Measurements from ENCODE around the gene HOXA7. TPM values are rescaled to one million over a fixed set of nuclear protein-coding genes. Genes with fewer than 3 reads are reported as not detected.

HOXA7 gene
- total and polyA plus RNA-seq, 2 of the 8 experiments (the other 6 are each of a cell fraction or from before 2014, with no cell fraction given): 0.03 TPM; not detected in 1

GRCh38 chr7:27152816-27153442, 3.5 kb downstream of the HOXA7 start:
- POLR2A ChIA-PET (ENCODE audit: partially characterized antibody): interaction anchor here (1.9 kb wide), 1 partner anchor 9 kb away, joined by 5 read pairs; the partner anchor contains the start of gene HOXA5
- CTCF ChIA-PET (ENCODE audit: partially characterized antibody): interaction anchor here (0.8 to 6.5 kb wide), 9 partner anchors 9 to 473 kb away, joined by 3 to 80 read pairs (median 3); partner anchors contain the start of genes HOXA1, HOXA4, HOXA5 and HOXA9

More at GRCh38 chr7:27152816-27153442, 3.5 kb downstream of the HOXA7 start:
- Histone ChIP-seq H3K4me2 (ENCODE audit: insufficient read depth in 1 of 2, low read depth in 2 of 2, low read length in 2 of 2) (no peak overlapping the region), H3K56ac (replicated peaks; ENCODE audit: insufficient read length, low read depth, low read length) (no peak overlapping the region), H3K18ac (ENCODE audit: extremely low read depth, low read length) (no peak overlapping the region), H2BK20ac (ENCODE audit: low read length) (no peak overlapping the region), H3K4me1 (replicated peaks in 1 of 4; ENCODE audit: control insufficient read depth in 3 of 4, insufficient read depth in 4 of 4, low read length in 3 of 4) (peaks cover 0 to 8% (median 3%) of the 10 kb centered on the region in 4 experiments; a peak in 4 of 7 replicates), H3K27ac (ENCODE audit: low read depth, low read length) (no peak overlapping the region), H3K27me3 (replicated peaks in 1 of 4; ENCODE audit: control insufficient read depth in 3 of 4, extremely low read depth in 1 of 4, insufficient read depth in 3 of 4, low read length in 3 of 4) (peaks cover 98 to 100% (median 100%) of the 10 kb centered on the region in 4 experiments), H4K5ac (ENCODE audit: insufficient read length, low read depth, low read length) (no peak overlapping the region), H3K23me2 (ENCODE audit: low read depth, low read length) (peaks cover 2% of the 10 kb centered on the region; the same call in 1 of the 2 replicates), H3K4ac (replicated peaks; ENCODE audit: insufficient read length, low read depth, low read length) (no peak overlapping the region), H3K36me3 (ENCODE audit: control insufficient read depth in 2 of 4, insufficient read depth in 4 of 4, low read length in 3 of 4) (peaks cover 0 to 17% (median 0%) of the 10 kb centered on the region in 4 experiments; a peak in 1 of 8 replicates), H3K9me3 (ENCODE audit: insufficient read depth in 2 of 2, low read depth in 1 of 2, low read length in 1 of 2) (peaks cover 0 to 10% of the 10 kb centered on the region in 2 experiments; a peak in 1 of 4 replicates), H3K9ac (replicated peaks in 1 of 4; ENCODE audit: extremely low read depth in 1 of 4, low read depth in 3 of 4, low read length in 3 of 4) (no peak overlapping the region), H3K79me1 (ENCODE audit: low read depth, low read length) (no peaks in the 10 kb centered on the region), H4K8ac (ENCODE audit: extremely low read depth, insufficient read depth, low read length) (no peak overlapping the region), H2BK5ac (ENCODE audit: low read depth, low read length) (no peak overlapping the region), H4K91ac (replicated peaks; ENCODE audit: insufficient read length, low read length) (no peak overlapping the region), H3K23ac (ENCODE audit: insufficient read length) (no peak overlapping the region), H2BK120ac (replicated peaks; ENCODE audit: low read depth, low read length) (no peak overlapping the region), H3K14ac (ENCODE audit: insufficient read length) (no peak overlapping the region), H2AFZ (ENCODE audit: low read length) (no peak overlapping the region), H3K4me3 (ENCODE audit: extremely low read depth in 1 of 4, insufficient read depth in 2 of 4, low read depth in 3 of 4, low read length in 4 of 4) (no peak overlapping the region), H3K79me2 (ENCODE audit: control insufficient read depth in 1 of 2, insufficient read depth in 2 of 2, low read length in 2 of 2) (no peaks in the 10 kb centered on the region), H4K20me1 (replicated peaks in 1 of 2; ENCODE audit: control insufficient read depth in 1 of 2, insufficient read depth in 2 of 2, low read length in 2 of 2) (peaks cover 29 to 51% of the 10 kb centered on the region in 2 experiments), H2BK12ac (ENCODE audit: low read depth, low read length) (no peak overlapping the region), H2AK5ac (ENCODE audit: low read depth, low read length) (no peak overlapping the region), H2BK15ac (ENCODE audit: low read length) (no peak overlapping the region)
- DNase-seq (ENCODE audit: low read depth in 1 of 2, low spot score in 2 of 2) (peak in 1 of 2 experiments; percentile 53), FAIRE-seq (no peak)
- TF ChIP-seq EP300 (IDR thresholded peaks at IDR 0.05; ENCODE audit: borderline replicate concordance in 1 of 2, low read depth in 2 of 2, low read length in 2 of 2) (no peak), RNF2 (IDR thresholded peaks at IDR 0.05; ENCODE audit: borderline replicate concordance, low read depth, low read length, missing control alignments, poor library complexity, severe bottlenecking) (peak; percentile 84), MAX (IDR thresholded peaks at IDR 0.05) (no peak), EZH2 (IDR thresholded peaks at IDR 0.05; ENCODE audit: low read depth, low read length, severe bottlenecking) (peak; percentile 62), GABPA (IDR thresholded peaks at IDR 0.05; ENCODE audit: borderline replicate concordance, insufficient read depth, low read length) (no peak), CBX8 (IDR thresholded peaks at IDR 0.05; ENCODE audit: borderline replicate concordance, low read depth, low read length) (peak; percentile 96; the same call in 1 of the 2 replicates), SUZ12 (IDR thresholded peaks at IDR 0.05; ENCODE audit: low read length) (peak; percentile 1; the same call in 1 of the 2 replicates), RAD21 (IDR thresholded peaks at IDR 0.05 in 1 of 2, conservative IDR thresholded peaks at IDR 0.05 in 1 of 2; ENCODE audit: low read depth in 2 of 2, low read length in 2 of 2) (no peak)
- 25% methylated on average over 17 of the region's 22 CpGs; no CpG with 5 or more reads in 1 of the 2 experiments for WGBS, 2 experiments (ENCODE audit: extremely low coverage in 1 of 2, insufficient coverage in 1 of 2, insufficient read length in 1 of 2, insufficient replicate concordance in 2 of 2, low coverage in 1 of 2, low lambda C conversion rate in 2 of 2, missing lambda C conversion rate in 1 of 2)

Measured in H1 (cell line).